Esophagus squamous epithelium (tissue), 4 donors: ENCODE measurements around the gene CRYBG1.

ENCODE experiments used
- POLR2A ChIP-seq, 4 donors: fragments of 450-650 bp; IDR thresholded peaks; one replicate each; pipeline ENCODE4 v1.6.1; 2017; ENCODE audit warnings: antibody characterized with exemption in 4 of 4, mild to moderate bottlenecking in 4 of 4, moderate library complexity in 3 of 4
- TF ChIP-seq, protein P1 (sequence below), 6 experiments: fragments of 450-650 bp in 4 of 6; fragments of 200-600 bp in 2 of 6; sonication (generic) in 2 of 6; IDR thresholded peaks; one replicate each; pipeline ENCODE4 v1.5.1; 2016 to 2019; ENCODE audit warnings: antibody characterized with exemption in 6 of 6, mild to moderate bottlenecking in 4 of 6, moderate library complexity in 4 of 6

DNA sequence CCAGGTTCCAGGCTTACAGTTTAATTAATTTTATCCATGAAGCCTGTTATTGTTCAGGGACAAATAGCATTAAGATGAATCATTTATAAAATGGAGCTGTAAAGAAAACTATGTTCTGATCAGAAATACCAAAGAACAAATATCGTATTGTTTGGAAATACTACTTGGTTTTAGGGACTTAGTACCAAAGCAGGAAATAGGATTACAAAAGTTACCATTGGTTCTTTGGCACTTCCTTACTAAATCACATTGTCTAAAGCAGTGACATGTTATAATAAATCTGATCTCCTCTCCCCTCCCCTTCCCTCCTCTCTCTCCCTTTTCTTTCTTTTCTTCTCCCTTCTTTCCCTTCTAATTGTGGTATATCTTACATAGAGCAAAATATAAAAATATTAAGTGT lies 29.6 kb downstream of the CRYBG1 start:
- no peak for TF ChIP-seq POLR2A (IDR thresholded peaks at IDR 0.05)
- TF ChIP-seq, protein P1, sequence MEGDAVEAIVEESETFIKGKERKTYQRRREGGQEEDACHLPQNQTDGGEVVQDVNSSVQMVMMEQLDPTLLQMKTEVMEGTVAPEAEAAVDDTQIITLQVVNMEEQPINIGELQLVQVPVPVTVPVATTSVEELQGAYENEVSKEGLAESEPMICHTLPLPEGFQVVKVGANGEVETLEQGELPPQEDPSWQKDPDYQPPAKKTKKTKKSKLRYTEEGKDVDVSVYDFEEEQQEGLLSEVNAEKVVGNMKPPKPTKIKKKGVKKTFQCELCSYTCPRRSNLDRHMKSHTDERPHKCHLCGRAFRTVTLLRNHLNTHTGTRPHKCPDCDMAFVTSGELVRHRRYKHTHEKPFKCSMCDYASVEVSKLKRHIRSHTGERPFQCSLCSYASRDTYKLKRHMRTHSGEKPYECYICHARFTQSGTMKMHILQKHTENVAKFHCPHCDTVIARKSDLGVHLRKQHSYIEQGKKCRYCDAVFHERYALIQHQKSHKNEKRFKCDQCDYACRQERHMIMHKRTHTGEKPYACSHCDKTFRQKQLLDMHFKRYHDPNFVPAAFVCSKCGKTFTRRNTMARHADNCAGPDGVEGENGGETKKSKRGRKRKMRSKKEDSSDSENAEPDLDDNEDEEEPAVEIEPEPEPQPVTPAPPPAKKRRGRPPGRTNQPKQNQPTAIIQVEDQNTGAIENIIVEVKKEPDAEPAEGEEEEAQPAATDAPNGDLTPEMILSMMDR (IDR thresholded peaks at IDR 0.05): no peak
